Stimulated activated CD8-positive, alpha-beta memory T cell treated with anti-CD3 and anti-CD28 coated beads, Interleukin-2, amount 100 ng/mL, for 1 hour (primary cell): ENCODE results near the gene MALSU1.
A peak's percentile ranks its signal among the peaks of the same experiment; 100 is the strongest.

Source experiments
- DNase-seq, 2 donors: peaks; one replicate each; pipeline ENCODE4 v3.0.0-alpha.2; 2020; ENCODE audit warnings: low read depth in 2 of 2

Gene MALSU1

GRCh38 chr7:23298885-23299769, at the start of gene MALSU1:
Gene MALSU1, plus strand, starts transcription at chr7:23299339. Its CDS starts 14 bp downstream, at chr7:23299353.
- DNase-seq = peak; percentile 92 to 94

DNA sequence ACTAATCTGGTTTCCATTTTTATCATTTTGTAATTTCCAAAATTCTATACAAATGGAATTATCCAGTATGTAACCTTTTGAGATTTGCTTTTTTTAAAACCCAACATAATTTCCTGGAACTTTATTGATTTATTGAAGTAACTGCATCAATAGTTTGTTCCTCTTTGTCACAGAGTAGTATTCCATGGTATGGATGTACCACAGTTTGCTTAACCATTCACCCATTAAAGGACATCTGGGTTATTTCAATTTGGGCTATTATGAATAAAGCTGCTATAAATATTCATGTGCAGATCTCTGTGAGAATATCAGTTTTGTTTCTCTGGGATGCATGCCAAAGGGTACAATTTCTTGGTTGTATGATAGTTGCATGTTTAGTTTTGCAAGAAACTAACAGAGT, 49.7 kb upstream of the MALSU1 start:
- DNase-seq = no peak

- DNase-seq = no peak
These were observed 45.0 kb upstream of the MALSU1 start for GRCh38 chr7:23254051-23254681.

- no peak for DNase-seq
These were observed 42.4 kb upstream of the MALSU1 start for GRCh38 chr7:23256731-23257130.

- DNase-seq = no peak
These were observed 38.8 kb upstream of the MALSU1 start for GRCh38 chr7:23260371-23260770.

GRCh38 chr7:23261843-23262452, 37.2 kb upstream of the MALSU1 start:
- peak in 1 of 2 donors; percentile 19 for DNase-seq

DNA sequence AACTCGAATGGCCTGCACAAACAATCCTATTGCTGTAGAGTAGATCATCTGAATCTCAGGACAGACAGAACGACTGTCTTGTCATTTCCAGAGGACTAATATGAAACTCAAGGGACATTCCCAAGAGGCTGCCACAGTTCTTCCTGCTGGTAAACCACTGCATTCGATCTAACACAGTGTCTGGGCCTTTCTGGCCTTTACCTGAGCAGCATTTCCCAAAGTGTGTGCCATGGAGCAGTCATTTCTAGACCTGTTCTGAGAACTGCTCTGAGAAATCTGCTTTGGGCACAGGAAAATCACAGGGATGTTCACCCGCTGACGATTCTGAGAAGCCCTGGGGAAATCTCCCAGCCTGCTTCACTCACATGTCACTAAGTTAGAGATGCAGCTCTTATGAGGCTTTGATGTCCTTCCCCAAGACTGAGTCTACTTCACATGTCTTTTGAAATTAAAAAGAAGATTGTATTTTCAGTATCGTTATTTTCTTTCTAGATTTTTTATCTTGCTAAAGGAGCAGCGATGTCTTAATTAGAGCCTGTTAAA, 34.2 kb upstream of the MALSU1 start:
- no peak for DNase-seq

GRCh38 chr7:23266918-23267317, 32.2 kb upstream of the MALSU1 start:
- DNase-seq = no peak

DNA sequence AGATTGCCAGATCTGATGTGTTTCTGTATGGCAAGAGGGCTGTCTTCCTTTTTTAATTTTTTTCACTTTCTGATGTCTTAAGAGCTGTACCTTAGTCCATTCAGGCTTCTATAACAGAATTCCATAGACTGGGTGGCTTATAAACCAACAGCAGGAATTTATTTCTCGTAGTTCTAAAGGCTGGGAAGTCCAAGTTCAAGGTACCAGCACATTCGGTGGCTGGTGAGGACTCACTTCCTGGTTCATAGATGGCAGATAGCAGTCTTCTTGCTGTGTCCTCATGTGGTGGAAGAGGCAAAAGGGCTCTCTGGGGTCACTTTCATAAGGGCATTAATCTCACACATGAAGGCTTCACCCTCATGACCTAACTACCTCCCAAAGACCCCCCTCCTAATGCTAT, 31.8 kb upstream of the MALSU1 start:
- no peak for DNase-seq

DNA sequence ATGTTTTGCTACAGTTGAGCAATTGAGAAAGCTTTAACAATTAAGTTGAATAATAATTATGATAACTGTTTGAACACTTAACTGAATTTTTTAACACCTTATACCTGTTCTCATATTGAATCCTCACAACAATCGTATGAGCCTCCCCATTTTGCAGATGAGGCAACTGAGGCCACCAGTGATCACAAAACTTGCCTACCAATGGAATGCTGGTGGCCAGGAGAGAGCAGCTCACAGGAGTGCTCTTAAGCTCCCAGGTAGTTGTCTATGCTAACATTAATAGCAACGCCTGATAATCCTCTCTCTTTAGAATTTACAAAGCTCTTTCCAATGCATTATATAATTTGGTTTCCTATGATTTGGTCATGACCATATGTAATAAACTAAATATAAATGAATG, 31.0 kb upstream of the MALSU1 start:
- no peak for DNase-seq

- DNase-seq = no peak
These were observed 30.4 kb upstream of the MALSU1 start for GRCh38 chr7:23268746-23269145.

GRCh38 chr7:23272275-23272674, 26.9 kb upstream of the MALSU1 start:
- DNase-seq = no peak

GRCh38 chr7:23273141-23273599, 26.0 kb upstream of the MALSU1 start:
- DNase-seq = peak; percentile 72 to 86

DNA sequence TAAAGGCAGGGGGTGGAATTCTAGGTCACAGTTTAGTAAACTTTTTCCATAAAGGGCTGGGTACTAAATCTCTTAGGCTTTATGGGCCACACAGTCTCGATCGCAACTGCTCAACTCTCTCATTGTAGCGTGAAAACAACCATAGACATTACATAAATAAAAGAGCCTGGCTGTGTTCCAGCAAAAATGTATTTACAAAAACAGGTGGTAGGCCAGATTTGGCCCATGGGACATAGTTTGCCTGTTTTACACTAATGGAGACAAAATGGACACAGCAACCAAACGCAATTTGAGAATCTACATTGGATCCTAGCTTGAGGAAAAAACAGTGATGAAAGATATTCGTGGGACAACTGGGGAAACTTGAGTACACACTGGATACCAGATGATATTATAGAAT, 23.2 kb upstream of the MALSU1 start:
- DNase-seq = no peak

DNA sequence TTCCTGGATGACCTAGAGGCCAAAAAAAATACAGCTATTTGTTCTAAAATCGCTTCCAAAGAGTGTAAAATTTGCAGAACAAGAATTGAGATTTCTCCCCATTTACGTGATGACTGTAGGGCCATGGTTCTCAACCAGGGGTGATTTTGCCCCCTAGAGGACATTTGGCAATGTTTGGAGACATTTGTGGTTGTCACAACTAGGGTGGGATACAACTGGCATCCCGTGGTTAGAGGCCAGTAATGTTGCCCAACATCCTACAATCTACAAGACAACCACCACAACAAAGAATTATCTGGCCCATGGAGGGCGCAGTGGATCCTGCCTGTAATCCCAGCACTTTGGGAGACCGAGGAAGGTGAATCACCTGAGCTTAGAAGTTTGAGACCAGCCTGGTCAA, 22.8 kb upstream of the MALSU1 start:
- DNase-seq = no peak

DNA sequence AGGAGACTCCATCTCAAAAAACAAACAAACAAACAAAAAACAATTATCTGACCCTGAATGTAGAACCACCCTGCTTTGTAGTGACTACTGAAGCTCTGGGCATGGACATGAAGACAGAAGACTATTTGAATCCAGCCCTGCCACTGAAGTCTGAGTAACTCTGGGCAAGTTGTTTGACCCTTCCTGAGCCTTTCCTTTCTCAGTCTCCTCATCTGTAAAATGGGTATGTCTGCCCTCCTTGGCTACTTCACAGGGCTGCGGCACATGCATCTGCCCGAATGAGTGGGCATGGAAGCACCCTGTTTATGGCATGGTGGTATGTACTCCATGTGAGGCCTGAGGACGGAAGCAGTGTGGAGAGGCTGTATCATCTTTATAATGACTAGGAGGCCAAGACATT, 22.2 kb upstream of the MALSU1 start:
- DNase-seq = no peak

DNA sequence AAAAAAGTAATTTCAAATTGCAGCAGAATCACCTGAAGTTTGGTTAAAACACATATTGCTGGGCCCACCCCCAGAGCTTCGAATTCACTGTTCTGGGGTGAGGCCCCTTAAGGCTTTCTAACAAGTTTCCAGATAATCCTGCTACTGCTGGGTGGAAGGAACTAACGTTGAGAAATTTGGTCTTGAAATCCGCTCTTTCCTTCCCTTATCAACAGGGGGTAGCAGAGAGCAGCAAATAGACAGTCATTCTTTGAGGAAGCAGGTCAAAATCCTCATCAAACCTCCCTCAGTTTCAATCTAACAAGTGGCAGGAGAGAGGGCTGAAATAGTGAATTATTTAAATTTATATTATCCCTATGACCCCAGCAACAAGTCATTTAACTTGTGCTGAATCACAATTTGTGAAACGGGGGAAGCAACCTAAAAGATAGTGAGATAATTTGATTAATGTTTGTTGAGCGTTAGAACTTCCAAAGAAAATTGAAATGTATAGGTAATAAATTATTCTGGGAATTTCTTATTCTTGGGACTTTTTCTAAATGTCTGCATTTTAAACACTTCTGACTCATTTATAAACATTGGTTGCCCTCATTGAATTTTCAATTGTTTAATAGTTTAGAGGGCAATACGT, 21.7 kb upstream of the MALSU1 start:
- DNase-seq = no peak

- no peak for DNase-seq
These were observed 19.2 kb upstream of the MALSU1 start for GRCh38 chr7:23279819-23280525.

DNA sequence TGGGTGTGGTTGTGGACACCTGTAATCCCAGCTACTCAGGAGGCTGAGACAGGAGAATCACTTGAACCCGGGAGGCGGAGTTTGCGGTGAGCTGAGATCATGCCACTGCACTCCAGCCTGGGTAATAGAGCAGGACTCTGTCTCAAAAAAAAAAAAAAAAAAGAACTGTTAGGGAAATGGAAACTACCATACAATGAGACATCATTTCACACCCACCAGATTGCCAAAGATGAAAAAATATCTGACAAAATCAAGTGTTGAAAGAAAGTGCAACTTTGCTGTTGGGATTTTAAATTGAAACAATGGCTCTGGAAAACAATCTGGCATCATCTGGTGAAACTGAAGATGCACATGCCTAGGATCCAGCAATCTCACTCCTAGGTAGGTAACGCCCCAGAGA, 16.1 kb upstream of the MALSU1 start:
- DNase-seq = no peak

DNA sequence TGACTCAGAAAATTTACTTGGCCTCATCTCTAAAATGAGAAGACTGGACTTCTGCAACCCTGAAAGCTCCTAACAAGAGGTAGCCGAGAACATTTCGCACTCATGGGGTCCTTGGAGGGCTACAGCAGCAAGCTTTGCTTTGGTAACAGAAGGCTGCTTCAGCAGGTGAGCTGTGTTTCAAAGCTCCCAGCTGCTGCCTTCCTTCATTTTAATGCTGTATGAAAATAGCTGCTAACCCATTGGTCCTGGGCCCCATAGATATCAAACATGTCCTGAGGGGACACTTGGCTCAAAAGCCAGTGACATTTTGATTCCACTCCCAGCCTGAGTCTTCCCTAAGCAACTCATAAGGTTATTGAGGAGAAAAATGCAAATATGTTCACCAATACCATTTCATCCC, 14.3 kb upstream of the MALSU1 start:
- no peak for DNase-seq
